GM12891 (cell line): Measurements from ENCODE around the gene UFC1.
A peak's percentile ranks its signal among the peaks of the same experiment; 100 is the strongest.

ENCODE experiments used
- DNase-seq: peaks from one replicate; pipeline ENCODE4 v3.0.0; 2011; ENCODE audit warnings: low spot score; ENCODE audit not compliant: insufficient read length
- FAIRE-seq: peaks from 2 replicates; lab custom pipeline; 2011; peaks lifted over from hg19 to GRCh38; lab: Jason Lieb, UNC
- PAX5 ChIP-seq: IDR thresholded peaks from 2 replicates; pipeline ENCODE4 v1.6.1; 2011; ENCODE audit warnings: low read length, moderate library complexity, mild to moderate bottlenecking; ENCODE audit not compliant: insufficient read depth, severe bottlenecking
- POLR2A ChIP-seq: IDR thresholded peaks from 2 replicates; pipeline ENCODE4 v1.6.1; 2011; ENCODE audit warnings: low read depth, low read length, control low read depth
- POLR2AphosphoS5 ChIP-seq: IDR thresholded peaks from 2 replicates; pipeline ENCODE4 v1.6.1; 2011; ENCODE audit warnings: low read depth, low read length, control low read depth
- POU2F2 ChIP-seq: IDR thresholded peaks from 2 replicates; pipeline ENCODE4 v1.6.1; 2011; ENCODE audit warnings: low read depth, mild to moderate bottlenecking, control low read depth, low read length, moderate library complexity
- SPI1 ChIP-seq: IDR thresholded peaks from 2 replicates; pipeline ENCODE4 v1.6.1; 2011; ENCODE audit warnings: low read depth, low read length, control low read depth
- TAF1 ChIP-seq: IDR thresholded peaks from 2 replicates; pipeline ENCODE4 v1.6.1; 2011; ENCODE audit warnings: low read depth, low read length, control low read depth

UFC1 gene

GRCh38 chr1:161132410-161133219 lies 21.2 kb upstream of the UFC1 start, which contains the start of gene DEDD:
Gene DEDD, minus strand, starts transcription at chr1:161132667. Its CDS starts 8,205 bp downstream, at chr1:161124462.
- DNase-seq (peak; percentile 89), FAIRE-seq (peak; percentile 85)
- TF ChIP-seq POLR2AphosphoS5 (no peak), PAX5 (no peak), POLR2A (no peak), POU2F2 (no peak), TAF1 (0 out of 2 replicates have a peak, but pooled peaks have one; percentile 11), SPI1 (no peak)

DNA sequence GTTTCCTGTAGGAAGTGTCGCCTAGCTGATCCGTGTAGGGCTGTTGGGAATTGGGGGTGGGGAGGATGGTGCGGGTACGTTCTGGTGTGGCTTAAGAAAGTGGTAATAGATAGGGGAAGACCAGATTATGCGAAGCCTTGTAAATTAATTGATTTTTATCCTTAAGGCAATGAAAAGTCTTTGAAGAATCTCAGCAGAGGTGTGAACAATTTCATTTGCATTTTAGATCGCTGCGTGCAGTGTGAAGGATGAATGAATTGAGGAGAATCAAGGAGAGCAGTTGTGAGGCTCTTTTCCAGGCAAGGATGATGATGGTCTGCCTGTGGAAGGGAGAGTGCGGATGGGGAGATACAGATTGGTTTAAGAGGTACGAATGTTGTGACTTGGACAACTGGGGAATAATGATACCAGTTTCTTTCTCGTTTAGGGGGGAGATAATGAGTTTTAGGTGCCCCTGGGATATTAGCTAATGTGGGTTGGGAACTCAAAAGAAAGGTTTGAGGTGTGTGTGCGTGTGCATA lies 20.5 kb upstream of the UFC1 start:
- TF ChIP-seq POLR2A (no peak), SPI1 (no peak), TAF1 (0 out of 2 replicates have a peak, but pooled peaks have one; percentile 7)
- no peak for FAIRE-seq
- no peak for DNase-seq

DNA sequence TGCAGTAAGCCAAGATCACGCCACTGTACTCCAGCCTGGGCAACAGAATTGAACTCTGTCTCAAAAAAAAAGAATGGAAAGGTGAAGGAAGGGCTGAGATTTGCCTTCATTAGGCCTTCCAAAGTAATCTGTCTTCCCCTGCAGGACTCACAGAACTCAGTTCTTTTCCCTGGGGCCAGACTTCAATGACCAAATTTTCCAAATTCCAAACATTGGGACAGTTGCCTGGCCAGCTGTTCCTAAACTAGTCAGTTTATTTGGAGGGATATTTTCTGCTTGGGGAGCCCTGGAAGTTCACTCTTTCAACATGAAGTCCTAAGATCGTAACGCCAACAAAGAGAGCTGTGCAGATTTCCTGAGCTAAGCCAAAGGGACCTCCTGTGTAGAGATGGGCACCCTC lies 15.9 kb upstream of the UFC1 start:
- DNase-seq (no peak), FAIRE-seq (no peak)
- TF ChIP-seq SPI1 (no peak), TAF1 (no peak), POU2F2 (no peak), POLR2AphosphoS5 (no peak), POLR2A (no peak), PAX5 (no peak)

GRCh38 chr1:161138431-161138830 lies 15.3 kb upstream of the UFC1 start:
- FAIRE-seq (no peak), DNase-seq (no peak)
- TF ChIP-seq POLR2AphosphoS5, result no peak
- no peak for TF ChIP-seq POLR2A

- no peak for FAIRE-seq
Measured at GRCh38 chr1:161139766-161140165, 14.0 kb upstream of the UFC1 start.

GRCh38 chr1:161140755-161141400 lies 12.9 kb upstream of the UFC1 start:
- DNase-seq (no peak), FAIRE-seq (no peak)
- TF ChIP-seq POLR2A (no peak), TAF1 (no peak), POU2F2 (no peak), PAX5 (no peak), POLR2AphosphoS5 (no peak), SPI1 (no peak)

More at GRCh38 chr1:161139766-161140165, 14.0 kb upstream of the UFC1 start:
- DNase-seq, result no peak
- no peak for TF ChIP-seq SPI1
- no peak for TF ChIP-seq POU2F2
- no peak for TF ChIP-seq TAF1
- TF ChIP-seq PAX5, result no peak
- no peak for TF ChIP-seq POLR2AphosphoS5
- TF ChIP-seq POLR2A, result no peak

DNA sequence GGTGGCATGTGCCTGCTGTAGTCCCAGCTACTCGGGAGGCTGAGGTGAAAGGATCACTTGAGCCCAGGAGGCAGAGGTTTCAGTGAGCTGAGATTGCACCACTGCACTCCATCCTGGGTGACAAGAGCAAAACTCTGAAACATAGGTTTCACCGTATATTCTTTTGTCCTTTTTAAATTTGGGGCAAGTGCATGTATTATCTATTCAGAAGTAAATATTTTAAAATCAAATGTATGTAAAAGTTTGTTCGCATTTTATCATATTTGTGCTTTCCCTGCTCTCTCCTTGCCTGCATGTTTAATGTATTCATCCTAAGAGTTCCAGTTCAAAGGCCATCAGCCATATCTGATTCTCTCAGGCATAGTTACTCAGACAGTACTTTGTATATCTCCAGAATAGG lies 7.9 kb upstream of the UFC1 start:
- no peak for DNase-seq
- TF ChIP-seq POLR2A (no peak), PAX5 (no peak), POLR2AphosphoS5 (no peak), TAF1 (no peak), POU2F2 (no peak), SPI1 (no peak)
- no peak for FAIRE-seq

DNA sequence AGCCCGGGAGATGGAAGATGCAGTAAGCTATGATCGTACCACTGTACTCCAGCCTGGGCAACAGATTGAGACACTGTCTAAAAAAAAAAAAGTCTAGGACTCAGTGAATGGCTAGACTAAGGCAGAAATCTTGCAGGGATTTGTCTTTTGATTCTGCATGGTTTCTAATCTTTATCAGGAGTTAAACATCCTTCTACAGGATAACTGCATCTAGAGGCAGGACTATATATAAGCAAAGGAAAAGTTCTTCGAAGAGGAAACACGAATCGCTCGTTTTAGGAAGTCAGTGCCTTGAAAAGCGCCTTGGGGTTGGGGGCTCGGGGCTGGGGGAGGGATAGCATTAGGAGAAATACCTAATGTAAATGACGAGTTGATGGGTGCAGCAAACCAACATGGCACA lies 602 bp upstream of the UFC1 start:
- DNase-seq (no peak), FAIRE-seq (no peak)
- TF ChIP-seq PAX5 (no peak), POLR2A (no peak), POLR2AphosphoS5 (no peak), TAF1 (no peak), POU2F2 (no peak), SPI1 (no peak)

GRCh38 chr1:161157867-161158266 lies 4.1 kb downstream of the UFC1 start:
- TF ChIP-seq TAF1 (no peak), SPI1 (no peak), PAX5 (no peak), POLR2AphosphoS5 (no peak), POLR2A (no peak), POU2F2 (no peak)
- FAIRE-seq (no peak), DNase-seq (no peak)
